H7 (cell line): ENCODE measurements around the gene NOTCH1. TPM values are rescaled to one million over a fixed set of nuclear protein-coding genes. Genes with fewer than 3 reads are reported as not detected.
"Not testable (repeated sequence)": the region's sequence is repeated elsewhere in the genome, so short reads cannot be mapped to it uniquely, and the experiment has no call there.

Source experiments
- DNase-seq: peaks from one replicate; pipeline ENCODE4 v3.0.0; 2012
- H3K27me3 ChIP-seq: 2 replicates; pipeline ENCODE4 v1.6.0; 2011; ENCODE audit warnings: mild to moderate bottlenecking, low read length; ENCODE audit not compliant: control insufficient read depth, insufficient read depth
- H3K36me3 ChIP-seq: replicated peaks from 2 replicates; pipeline ENCODE4 v1.5.1; 2011; ENCODE audit warnings: low read length; ENCODE audit not compliant: control insufficient read depth, insufficient read depth
- H3K4me3 ChIP-seq: 2 replicates; pipeline ENCODE4 v1.5.1; 2011; ENCODE audit warnings: low read depth, mild to moderate bottlenecking, control low read depth, low read length, moderate library complexity; ENCODE audit not compliant: insufficient read depth
- total RNA-seq: library from RNA; depleted of rRNA; stranded (reverse); fragments of >200 nt; shearing (Covaris generic); gene quantifications from 2 replicates; pipeline ENCODE4 v1.2.3, GENCODE V29; 2014

NOTCH1 gene
- total RNA-seq, 1 experiment from 2014 or later: 33.3 TPM

GRCh38 chr9:136584401-136584932 is 38.6 kb upstream of the NOTCH1 start:
- no peaks in the 10 kb centered on the region for H3K27me3 ChIP-seq
- H3K36me3 ChIP-seq: no peaks in the 10 kb centered on the region
- no peak for DNase-seq
- no peak overlapping the region for H3K4me3 ChIP-seq

- Histone ChIP-seq H3K27me3 (no peaks in the 10 kb centered on the region), H3K36me3 (no peaks in the 10 kb centered on the region), H3K4me3 (no peak overlapping the region)
- no peak for DNase-seq
Observed at GRCh38 chr9:136582977-136583735, 37.3 kb upstream of the NOTCH1 start.

DNA sequence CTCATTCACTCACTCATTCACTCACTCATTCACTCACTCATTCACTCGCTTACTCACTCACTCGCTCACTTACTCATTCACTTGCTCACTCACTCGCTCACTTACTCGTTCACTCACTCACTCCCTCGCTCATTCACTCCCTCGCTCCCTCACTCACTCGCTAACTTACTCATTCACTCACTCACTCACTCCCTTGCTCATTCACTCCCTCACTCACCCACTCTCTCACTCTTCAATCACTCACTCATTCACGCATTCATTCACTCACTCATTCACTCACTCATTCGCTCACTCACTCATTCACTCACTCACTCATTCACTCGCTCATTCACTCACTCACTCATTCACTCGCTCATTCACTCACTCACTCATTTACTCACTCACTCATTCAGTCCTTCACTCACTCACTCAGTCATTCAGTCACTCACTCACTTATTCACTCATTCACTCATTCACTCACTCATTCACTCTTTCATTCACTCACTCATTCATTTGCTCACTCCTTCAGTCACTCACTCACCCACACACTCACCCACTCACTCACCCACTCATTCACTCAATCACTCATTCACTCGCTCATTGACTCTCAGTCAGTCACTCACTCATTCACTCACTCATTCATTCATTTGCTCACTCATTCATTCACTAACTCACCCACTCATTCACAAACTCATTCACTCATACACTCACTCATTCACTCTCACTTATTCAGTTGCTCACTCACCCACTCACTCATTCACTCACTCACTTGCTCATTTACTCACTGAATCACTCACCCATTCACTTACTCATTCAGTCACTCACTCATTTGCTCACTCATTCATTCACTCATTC is 36.0 kb upstream of the NOTCH1 start:
- H3K36me3 ChIP-seq: no peaks in the 10 kb centered on the region
- no peak overlapping the region for H3K4me3 ChIP-seq
- no peaks in the 10 kb centered on the region for H3K27me3 ChIP-seq
- DNase-seq: no peak

- not testable (repeated sequence) for H3K4me3 ChIP-seq, H3K27me3 ChIP-seq, H3K36me3 ChIP-seq, DNase-seq
Observed at GRCh38 chr9:136579650-136580219, 33.9 kb upstream of the NOTCH1 start.

GRCh38 chr9:136578915-136579649 is 33.2 kb upstream of the NOTCH1 start:
- Histone ChIP-seq H3K36me3 (no peaks in the 10 kb centered on the region), H3K27me3 (no peaks in the 10 kb centered on the region), H3K4me3 (no peak overlapping the region)
- DNase-seq: no peak

GRCh38 chr9:136578626-136578914 is 32.7 kb upstream of the NOTCH1 start:
- H3K4me3 ChIP-seq: no peak overlapping the region
- H3K36me3 ChIP-seq: no peaks in the 10 kb centered on the region
- no peak for DNase-seq
- no peaks in the 10 kb centered on the region for H3K27me3 ChIP-seq

- DNase-seq: no peak
- Histone ChIP-seq H3K36me3 (no peaks in the 10 kb centered on the region), H3K4me3 (no peak overlapping the region), H3K27me3 (no peaks in the 10 kb centered on the region)
Observed at GRCh38 chr9:136577941-136578625, 32.2 kb upstream of the NOTCH1 start.

- no peak for DNase-seq
- Histone ChIP-seq H3K4me3 (no peak overlapping the region), H3K27me3 (no peaks in the 10 kb centered on the region), H3K36me3 (no peaks in the 10 kb centered on the region)
Observed at GRCh38 chr9:136576269-136576626, 30.4 kb upstream of the NOTCH1 start.

GRCh38 chr9:136575626-136576268 is 29.9 kb upstream of the NOTCH1 start:
- Histone ChIP-seq H3K4me3 (no peak overlapping the region), H3K27me3 (no peaks in the 10 kb centered on the region), H3K36me3 (no peaks in the 10 kb centered on the region)
- DNase-seq: no peak

GRCh38 chr9:136574606-136575005 is 28.8 kb upstream of the NOTCH1 start:
- not testable (repeated sequence) for H3K36me3 ChIP-seq, H3K27me3 ChIP-seq, DNase-seq, H3K4me3 ChIP-seq

DNA sequence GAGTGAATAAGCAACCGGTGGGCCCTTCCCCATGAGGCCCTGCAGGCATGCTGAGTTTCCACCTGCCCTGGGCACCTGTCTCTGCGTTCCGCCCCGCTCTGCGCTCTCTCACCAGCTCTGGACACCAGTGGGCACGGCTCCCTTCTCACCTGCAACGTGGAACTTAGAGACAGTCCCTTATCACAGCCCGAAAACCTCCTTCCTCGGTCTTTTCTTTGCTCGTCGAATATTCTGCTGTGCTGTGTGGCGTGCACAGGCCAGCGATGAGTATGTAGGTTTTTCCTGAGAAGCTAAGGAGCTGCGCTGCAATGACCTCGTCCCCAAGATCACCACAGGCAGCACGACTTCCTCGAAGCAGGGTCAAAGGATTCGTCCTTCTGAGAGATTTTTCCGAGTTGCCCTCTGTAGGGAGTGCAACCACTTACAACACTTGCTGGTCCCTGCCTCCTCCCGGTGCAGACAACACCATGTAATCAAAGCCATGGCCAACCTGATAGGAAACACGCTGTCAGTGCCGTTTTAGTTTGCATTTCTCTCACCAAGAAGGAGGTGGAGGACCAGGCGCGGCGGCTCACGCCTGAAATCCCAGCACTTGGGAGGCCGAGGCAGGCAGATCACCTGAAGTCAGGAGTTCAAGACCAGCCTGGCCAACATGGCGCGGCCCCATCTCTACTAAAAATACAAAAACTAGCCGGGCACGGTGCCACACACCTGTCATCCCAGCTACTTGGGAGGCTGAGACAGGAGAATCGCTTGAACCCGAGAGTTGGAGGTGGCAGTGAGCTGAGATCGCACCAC is 27.2 kb upstream of the NOTCH1 start:
- no peak overlapping the region for H3K4me3 ChIP-seq
- DNase-seq: peak; percentile 82

GRCh38 chr9:136572003-136572827 is 26.4 kb upstream of the NOTCH1 start:
- Histone ChIP-seq H3K36me3 (no peaks in the 10 kb centered on the region), H3K27me3 (no peaks in the 10 kb centered on the region), H3K4me3 (no peak overlapping the region)
- peak; percentile 98 for DNase-seq

More for the DNA sequence above, 27.2 kb upstream of the NOTCH1 start:
- Histone ChIP-seq H3K27me3 (no peaks in the 10 kb centered on the region), H3K36me3 (no peaks in the 10 kb centered on the region)
